ENCODE measurements around the gene MVK. TPM values are rescaled to one million over a fixed set of nuclear protein-coding genes. Genes with fewer than 3 reads are reported as not detected.

Gene MVK
- total and polyA plus RNA-seq, 2 of the 4 experiments (the other 2 are of a cell fraction) = 6.6 to 11.5 TPM

DNA sequence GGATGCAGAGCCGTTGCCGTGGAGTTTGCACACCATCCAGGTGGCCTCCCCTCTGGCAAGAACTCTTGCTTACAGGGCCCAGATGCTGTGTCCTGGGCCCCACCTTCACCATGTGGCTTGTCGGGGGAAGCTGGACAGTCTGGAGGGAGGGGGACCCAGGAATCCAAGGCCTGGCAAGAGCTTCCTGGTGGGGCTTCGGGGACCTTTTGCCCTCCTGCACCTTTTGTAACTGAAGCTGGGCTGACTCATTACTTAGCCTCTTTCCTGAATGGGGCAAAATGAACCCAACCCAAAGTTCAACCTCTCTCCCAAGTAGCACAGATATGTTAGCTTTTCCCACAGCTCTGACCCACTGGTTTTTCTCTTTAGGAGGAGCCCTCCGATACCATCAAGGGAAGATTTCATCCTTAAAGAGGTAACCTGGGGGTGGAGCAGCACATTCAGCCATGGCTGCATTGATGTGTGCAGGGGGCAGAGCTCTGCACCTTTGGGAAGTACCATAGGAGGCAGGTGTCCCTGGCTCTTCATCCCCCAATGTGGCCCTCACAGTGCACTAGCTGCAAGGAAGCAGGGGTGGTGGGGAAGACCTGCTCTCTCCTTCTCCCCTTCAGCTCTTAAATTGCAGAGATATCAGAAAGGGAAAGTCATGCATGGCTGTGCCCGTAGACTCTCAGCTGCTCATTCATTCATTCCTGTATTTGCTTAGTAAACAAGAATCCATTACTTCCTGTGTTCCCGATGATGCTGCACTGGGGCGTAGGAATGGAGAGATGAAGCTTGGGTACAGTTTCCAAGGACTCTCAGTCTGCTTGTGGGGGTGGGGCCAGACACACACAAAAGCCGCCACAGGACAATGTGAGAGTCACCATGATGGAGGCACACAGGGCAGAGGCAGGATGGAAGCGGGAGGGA is 13.0 kb downstream of the MVK start:
- no peaks in the 10 kb centered on the region; a peak in 1 of 4 replicates for H3K79me1 ChIP-seq (ENCODE audit: low read depth in 1 of 2, low read length in 2 of 2)
- no peak overlapping the region for H3K14ac ChIP-seq (replicated peaks; ENCODE audit: low read depth, low read length)
- POLR2A ChIA-PET (ENCODE audit: unreplicated experiment) = interaction anchor here (0.5 kb wide), 1 partner anchor 354 kb away, joined by 5 read pairs; no protein-coding TSS in a partner anchor
- H3K4me1 ChIP-seq (ENCODE audit: control insufficient read depth, insufficient read depth, low read length) = no peaks in the 10 kb centered on the region
- H3K4ac ChIP-seq (ENCODE audit: low read depth, low read length) = no peak overlapping the region
- H2AK5ac ChIP-seq (ENCODE audit: low read depth, low read length) = no peak overlapping the region
- no peak overlapping the region for H3K18ac ChIP-seq (ENCODE audit: low read depth, low read length)
- H2BK15ac ChIP-seq (ENCODE audit: low read depth, low read length) = no peak overlapping the region
- H2BK20ac ChIP-seq (ENCODE audit: low read depth, low read length) = no peak overlapping the region
- H3K27ac ChIP-seq (ENCODE audit: insufficient read depth, low read length) = no peak overlapping the region
- 100% methylated on average over 2 of the region's 10 CpGs; no CpG with 5 or more reads in 1 of the 2 experiments for WGBS, 2 experiments (ENCODE audit: extremely low coverage in 2 of 2, insufficient read length in 1 of 2)
- H4K8ac ChIP-seq (ENCODE audit: low read depth in 2 of 2, low read length in 2 of 2) = no peak overlapping the region
- no peak overlapping the region for H3K56ac ChIP-seq (ENCODE audit: extremely low read depth, insufficient read depth, low read length)
- no peak overlapping the region for H2AFZ ChIP-seq (replicated peaks; ENCODE audit: low read length, poor library complexity)
- H3K4me3 ChIP-seq (ENCODE audit: insufficient read depth, low read depth, low read length) = no peak overlapping the region
- no peaks in the 10 kb centered on the region for H3K36me3 ChIP-seq (ENCODE audit: control insufficient read depth, insufficient read depth, low read length)
- ATAC-seq (ENCODE audit: low read depth) (no peak), DNase-seq (no peak)
- H3K4me2 ChIP-seq (ENCODE audit: low read depth, low read length) = no peak overlapping the region
- no peak overlapping the region for H4K91ac ChIP-seq (ENCODE audit: insufficient read depth, low read depth, low read length)
- in situ Hi-C loops (cut with MboI; ENCODE audit: low sequenced_read_pairs) = no loop called here
- H3K9me1 ChIP-seq (ENCODE audit: insufficient read depth, low read length) = 0 out of 2 replicates have a peak, but pooled peaks cover 8% of the 10 kb centered on the region
- CTCF ChIA-PET = interaction anchor here (1.9 kb wide), 1 partner anchor 11 kb away, joined by 9 read pairs; no protein-coding TSS in a partner anchor
- H4K5ac ChIP-seq (ENCODE audit: low read depth, low read length) = no peak overlapping the region
- H3K27me3 ChIP-seq (ENCODE audit: control insufficient read depth, insufficient read depth, low read length) = no peaks in the 10 kb centered on the region
- no peak overlapping the region for H3K23ac ChIP-seq (ENCODE audit: low read depth, low read length)
- intact Hi-C loops (cut with micrococcal nuclease) = no loop called here
- H4K20me1 ChIP-seq (ENCODE audit: insufficient read depth, low read length) = no peaks in the 10 kb centered on the region
- no peak overlapping the region for H3K9ac ChIP-seq (ENCODE audit: low read depth, low read length)
- H2AK9ac ChIP-seq (replicated peaks; ENCODE audit: low read depth, low read length, poor library complexity) = peak overlapping the region; percentile 42
- no peak overlapping the region for H2BK5ac ChIP-seq (ENCODE audit: low read depth, low read length, poor library complexity, severe bottlenecking)
- H3K9me3 ChIP-seq (ENCODE audit: control insufficient read depth, insufficient read depth, low read length) = no peaks in the 10 kb centered on the region
- no TSS peak for BruUV-seq (replicated peaks)
- dilution Hi-C loops (cut with HindIII; ENCODE audit: low sequenced_read_pairs, unreplicated experiment) = no loop called here
- no peak overlapping the region for H2BK120ac ChIP-seq (ENCODE audit: low read depth, low read length)
- TF ChIP-seq RFX5 (IDR thresholded peaks at IDR 0.05; ENCODE audit: low read depth, low read length) = no peak
- TF ChIP-seq BHLHE40 (IDR thresholded peaks at IDR 0.05; ENCODE audit: low read depth, low read length) = no peak
- no peak for TF ChIP-seq MXI1 (IDR thresholded peaks at IDR 0.05; ENCODE audit: borderline replicate concordance, low read depth, low read length)
- no peak for TF ChIP-seq SMC3 (IDR thresholded peaks at IDR 0.05; ENCODE audit: low read depth, low read length)
- TF ChIP-seq POLR2A (IDR thresholded peaks at IDR 0.05; ENCODE audit: low read depth, low read length) = no peak
- TF ChIP-seq, protein P1, sequence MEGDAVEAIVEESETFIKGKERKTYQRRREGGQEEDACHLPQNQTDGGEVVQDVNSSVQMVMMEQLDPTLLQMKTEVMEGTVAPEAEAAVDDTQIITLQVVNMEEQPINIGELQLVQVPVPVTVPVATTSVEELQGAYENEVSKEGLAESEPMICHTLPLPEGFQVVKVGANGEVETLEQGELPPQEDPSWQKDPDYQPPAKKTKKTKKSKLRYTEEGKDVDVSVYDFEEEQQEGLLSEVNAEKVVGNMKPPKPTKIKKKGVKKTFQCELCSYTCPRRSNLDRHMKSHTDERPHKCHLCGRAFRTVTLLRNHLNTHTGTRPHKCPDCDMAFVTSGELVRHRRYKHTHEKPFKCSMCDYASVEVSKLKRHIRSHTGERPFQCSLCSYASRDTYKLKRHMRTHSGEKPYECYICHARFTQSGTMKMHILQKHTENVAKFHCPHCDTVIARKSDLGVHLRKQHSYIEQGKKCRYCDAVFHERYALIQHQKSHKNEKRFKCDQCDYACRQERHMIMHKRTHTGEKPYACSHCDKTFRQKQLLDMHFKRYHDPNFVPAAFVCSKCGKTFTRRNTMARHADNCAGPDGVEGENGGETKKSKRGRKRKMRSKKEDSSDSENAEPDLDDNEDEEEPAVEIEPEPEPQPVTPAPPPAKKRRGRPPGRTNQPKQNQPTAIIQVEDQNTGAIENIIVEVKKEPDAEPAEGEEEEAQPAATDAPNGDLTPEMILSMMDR (conservative IDR thresholded peaks at IDR 0.05; ENCODE audit: low read depth, low read length) = no peak
- TF ChIP-seq MAZ (IDR thresholded peaks at IDR 0.05; ENCODE audit: borderline replicate concordance, low read depth, low read length) = no peak
- TF ChIP-seq, protein P2, sequence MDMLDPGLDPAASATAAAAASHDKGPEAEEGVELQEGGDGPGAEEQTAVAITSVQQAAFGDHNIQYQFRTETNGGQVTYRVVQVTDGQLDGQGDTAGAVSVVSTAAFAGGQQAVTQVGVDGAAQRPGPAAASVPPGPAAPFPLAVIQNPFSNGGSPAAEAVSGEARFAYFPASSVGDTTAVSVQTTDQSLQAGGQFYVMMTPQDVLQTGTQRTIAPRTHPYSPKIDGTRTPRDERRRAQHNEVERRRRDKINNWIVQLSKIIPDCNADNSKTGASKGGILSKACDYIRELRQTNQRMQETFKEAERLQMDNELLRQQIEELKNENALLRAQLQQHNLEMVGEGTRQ (IDR thresholded peaks at IDR 0.05; ENCODE audit: low read depth, low read length) = no peak
- TF ChIP-seq NFE2L2 (IDR thresholded peaks at IDR 0.05; ENCODE audit: low read depth, low read length) = no peak
- TF ChIP-seq, protein P3, sequence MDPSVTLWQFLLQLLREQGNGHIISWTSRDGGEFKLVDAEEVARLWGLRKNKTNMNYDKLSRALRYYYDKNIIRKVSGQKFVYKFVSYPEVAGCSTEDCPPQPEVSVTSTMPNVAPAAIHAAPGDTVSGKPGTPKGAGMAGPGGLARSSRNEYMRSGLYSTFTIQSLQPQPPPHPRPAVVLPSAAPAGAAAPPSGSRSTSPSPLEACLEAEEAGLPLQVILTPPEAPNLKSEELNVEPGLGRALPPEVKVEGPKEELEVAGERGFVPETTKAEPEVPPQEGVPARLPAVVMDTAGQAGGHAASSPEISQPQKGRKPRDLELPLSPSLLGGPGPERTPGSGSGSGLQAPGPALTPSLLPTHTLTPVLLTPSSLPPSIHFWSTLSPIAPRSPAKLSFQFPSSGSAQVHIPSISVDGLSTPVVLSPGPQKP (IDR thresholded peaks at IDR 0.05; ENCODE audit: borderline replicate concordance, low read depth, low read length) = no peak
- no peak for TF ChIP-seq RCOR1 (IDR thresholded peaks at IDR 0.05; ENCODE audit: insufficient replicate concordance, low read length)
- TF ChIP-seq CEBPB (IDR thresholded peaks at IDR 0.05; ENCODE audit: low read depth, low read length) = no peak
- TF ChIP-seq MAFK (IDR thresholded peaks at IDR 0.05; ENCODE audit: low read depth, low read length) = no peak
- no peak for TF ChIP-seq FOS (IDR thresholded peaks at IDR 0.05; ENCODE audit: low read depth, low read length)
